Osteocyte (in vitro differentiated cells): Measurements from ENCODE around the gene EAPP. TPM values are rescaled to one million over a fixed set of nuclear protein-coding genes. Genes with fewer than 3 reads are reported as not detected.
A peak's percentile ranks its signal among the peaks of the same experiment; 100 is the strongest.

Experiments used
- DNase-seq: peaks from one replicate; pipeline ENCODE4 v3.0.0; 2021; ENCODE audit warnings: mixed read lengths; ENCODE audit not compliant: unreplicated experiment; ENCODE audit errors: extremely low spot score
- H3K27ac Mint-ChIP-seq: one replicate; pipeline ENCODE4 v1.8.0; 2021; ENCODE audit warnings: mild to moderate bottlenecking, mixed read lengths; ENCODE audit not compliant: unreplicated experiment
- H3K27me3 Mint-ChIP-seq: one replicate; pipeline ENCODE4 v1.8.0; 2021; ENCODE audit warnings: mixed read lengths; ENCODE audit not compliant: unreplicated experiment
- H3K36me3 Mint-ChIP-seq: one replicate; pipeline ENCODE4 v1.8.0; 2021; ENCODE audit warnings: mixed read lengths; ENCODE audit not compliant: unreplicated experiment
- H3K4me1 Mint-ChIP-seq: one replicate; pipeline ENCODE4 v1.8.0; 2021; ENCODE audit warnings: mixed read lengths; ENCODE audit not compliant: unreplicated experiment
- H3K4me3 Mint-ChIP-seq: one replicate; pipeline ENCODE4 v1.8.0; 2021; ENCODE audit warnings: mild to moderate bottlenecking, moderate library complexity, mixed read lengths; ENCODE audit not compliant: unreplicated experiment
- H3K9me3 Mint-ChIP-seq: one replicate; pipeline ENCODE4 v1.8.0; 2021; ENCODE audit warnings: mixed read lengths; ENCODE audit not compliant: unreplicated experiment
- total RNA-seq: library from RNA; stranded (reverse); gene quantifications from 2 replicates; pipeline ENCODE4 v1.2.1, GENCODE V29; 2021
- TF ChIP-seq, protein P1 (sequence below): fragments of 200-600 bp; sonication (generic); IDR thresholded peaks from 2 replicates; pipeline ENCODE4 v1.5.0; 2021; ENCODE audit warnings: antibody characterized with exemption, mild to moderate bottlenecking, moderate library complexity

EAPP gene
- total RNA-seq, 1 donor from 2014 or later, result 42.0 TPM

DNA sequence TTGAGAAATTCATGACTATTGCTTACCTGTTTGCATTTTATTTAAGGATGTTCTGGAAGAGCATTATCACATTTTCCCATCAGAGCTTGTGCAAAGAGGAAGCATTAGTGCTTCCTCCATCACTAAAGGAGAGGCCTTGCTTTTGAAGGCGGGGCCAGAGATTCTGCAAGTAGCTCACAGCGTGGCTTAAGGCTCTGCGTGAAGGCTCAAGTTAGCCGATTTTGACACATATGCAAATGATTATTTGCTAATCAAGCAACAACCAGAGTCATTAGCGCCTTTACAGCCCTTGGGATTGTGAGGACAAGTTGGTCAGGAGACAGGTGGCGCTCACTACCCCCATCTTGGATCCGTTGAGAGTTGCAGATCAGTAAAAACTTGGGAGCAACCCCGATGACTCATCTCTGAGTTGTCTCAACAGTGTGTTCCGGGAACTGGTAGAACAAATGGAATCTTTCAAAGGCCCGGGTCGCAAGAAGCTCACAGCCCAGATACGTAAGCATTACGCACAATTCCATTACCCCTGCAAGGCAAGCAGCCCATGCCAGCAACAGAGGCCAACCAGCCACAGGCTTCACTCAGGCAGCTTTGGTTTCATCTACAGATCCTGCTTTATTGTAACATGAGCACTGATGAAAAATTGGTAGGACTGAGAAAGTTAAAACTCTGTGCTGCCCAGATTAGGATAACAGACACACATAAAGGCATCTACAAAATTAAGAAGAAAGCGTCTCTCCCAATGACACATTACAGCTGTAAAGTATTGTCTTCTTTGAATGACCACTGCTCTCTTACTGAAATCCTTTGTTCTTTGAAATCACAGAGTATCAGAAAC, 42.6 kb downstream of the EAPP start:
- Mint-ChIP-seq H3K27ac (peak overlapping the region; percentile 90), H3K27me3 (no peaks in the 10 kb centered on the region), H3K4me1 (peaks cover 28% of the 10 kb centered on the region), H3K36me3 (no peaks in the 10 kb centered on the region), H3K4me3 (peak overlapping the region; percentile 27), H3K9me3 (no peaks in the 10 kb centered on the region)
- DNase-seq, result peak; percentile 84
- TF ChIP-seq, protein P1, sequence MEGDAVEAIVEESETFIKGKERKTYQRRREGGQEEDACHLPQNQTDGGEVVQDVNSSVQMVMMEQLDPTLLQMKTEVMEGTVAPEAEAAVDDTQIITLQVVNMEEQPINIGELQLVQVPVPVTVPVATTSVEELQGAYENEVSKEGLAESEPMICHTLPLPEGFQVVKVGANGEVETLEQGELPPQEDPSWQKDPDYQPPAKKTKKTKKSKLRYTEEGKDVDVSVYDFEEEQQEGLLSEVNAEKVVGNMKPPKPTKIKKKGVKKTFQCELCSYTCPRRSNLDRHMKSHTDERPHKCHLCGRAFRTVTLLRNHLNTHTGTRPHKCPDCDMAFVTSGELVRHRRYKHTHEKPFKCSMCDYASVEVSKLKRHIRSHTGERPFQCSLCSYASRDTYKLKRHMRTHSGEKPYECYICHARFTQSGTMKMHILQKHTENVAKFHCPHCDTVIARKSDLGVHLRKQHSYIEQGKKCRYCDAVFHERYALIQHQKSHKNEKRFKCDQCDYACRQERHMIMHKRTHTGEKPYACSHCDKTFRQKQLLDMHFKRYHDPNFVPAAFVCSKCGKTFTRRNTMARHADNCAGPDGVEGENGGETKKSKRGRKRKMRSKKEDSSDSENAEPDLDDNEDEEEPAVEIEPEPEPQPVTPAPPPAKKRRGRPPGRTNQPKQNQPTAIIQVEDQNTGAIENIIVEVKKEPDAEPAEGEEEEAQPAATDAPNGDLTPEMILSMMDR, result peak; percentile 31

DNA sequence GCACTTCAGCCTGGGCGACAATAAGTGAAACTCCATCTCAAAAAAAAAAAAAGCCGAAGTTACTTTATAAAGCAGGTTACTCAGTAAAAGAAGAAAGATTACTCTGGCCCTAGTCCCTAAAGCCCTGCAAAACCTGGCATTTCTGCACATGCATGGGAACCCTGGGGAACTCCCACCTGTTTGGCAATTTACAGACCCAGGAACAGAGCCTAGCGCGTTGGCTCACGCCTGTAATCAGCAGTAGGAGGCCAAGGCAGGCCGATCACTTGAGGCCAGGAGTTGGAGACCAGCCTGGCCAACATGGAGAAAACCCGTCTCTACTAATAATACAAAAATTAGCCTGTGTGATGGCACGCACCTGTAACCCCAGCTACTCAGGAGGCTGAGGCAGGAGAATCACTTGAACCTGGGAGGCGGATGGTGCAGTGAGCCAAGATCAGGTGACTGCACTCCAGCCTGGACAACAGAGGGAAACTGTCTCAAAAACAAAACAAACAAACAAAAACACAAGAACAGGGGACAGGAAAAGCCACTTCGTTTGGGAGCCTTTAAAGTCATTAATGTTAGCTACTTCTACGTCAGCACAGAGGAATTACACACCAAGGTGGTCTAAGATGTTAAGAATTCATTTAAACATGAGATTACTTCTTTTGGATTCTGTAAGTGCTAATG, 43.4 kb downstream of the EAPP start:
- Mint-ChIP-seq H3K4me3 (no peak overlapping the region), H3K9me3 (no peaks in the 10 kb centered on the region), H3K36me3 (no peaks in the 10 kb centered on the region), H3K27ac (peak overlapping the region; percentile 90), H3K27me3 (no peaks in the 10 kb centered on the region), H3K4me1 (peaks cover 22% of the 10 kb centered on the region)
- DNase-seq, result no peak
- TF ChIP-seq, protein P1, result no peak

DNA sequence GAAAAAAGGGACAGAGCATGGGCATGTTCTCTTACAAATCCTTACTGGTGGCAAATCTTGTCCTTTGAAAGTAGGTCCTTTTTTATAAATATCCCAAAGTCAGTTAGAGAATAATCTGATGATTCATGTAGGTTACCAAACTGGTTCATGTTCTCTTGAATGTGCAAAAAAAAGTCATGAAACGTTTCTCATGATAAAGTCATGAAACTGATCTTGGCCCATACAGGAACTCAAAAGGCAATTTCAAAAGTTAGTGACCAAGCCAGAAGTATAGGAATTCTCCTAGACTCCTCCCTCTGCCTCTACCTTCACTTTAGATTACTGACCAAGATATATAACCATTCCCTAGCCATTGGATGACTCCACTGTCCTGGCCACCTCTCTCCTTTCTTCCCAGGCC, 50.2 kb downstream of the EAPP start:
- no peak for DNase-seq
- H3K36me3 Mint-ChIP-seq, result no peaks in the 10 kb centered on the region
- H3K27ac Mint-ChIP-seq, result no peak overlapping the region
- no peaks in the 10 kb centered on the region for H3K27me3 Mint-ChIP-seq
- H3K9me3 Mint-ChIP-seq, result no peaks in the 10 kb centered on the region
- no peaks in the 10 kb centered on the region for H3K4me1 Mint-ChIP-seq
- H3K4me3 Mint-ChIP-seq, result no peak overlapping the region
- TF ChIP-seq, protein P1, result no peak

- Mint-ChIP-seq H3K4me1 (no peaks in the 10 kb centered on the region), H3K27ac (no peak overlapping the region), H3K27me3 (no peaks in the 10 kb centered on the region), H3K9me3 (no peaks in the 10 kb centered on the region), H3K36me3 (no peaks in the 10 kb centered on the region), H3K4me3 (no peak overlapping the region)
- TF ChIP-seq, protein P1, result no peak
- no peak for DNase-seq
Measured at GRCh38 chr14:34488528-34488927, 51.0 kb downstream of the EAPP start.

DNA sequence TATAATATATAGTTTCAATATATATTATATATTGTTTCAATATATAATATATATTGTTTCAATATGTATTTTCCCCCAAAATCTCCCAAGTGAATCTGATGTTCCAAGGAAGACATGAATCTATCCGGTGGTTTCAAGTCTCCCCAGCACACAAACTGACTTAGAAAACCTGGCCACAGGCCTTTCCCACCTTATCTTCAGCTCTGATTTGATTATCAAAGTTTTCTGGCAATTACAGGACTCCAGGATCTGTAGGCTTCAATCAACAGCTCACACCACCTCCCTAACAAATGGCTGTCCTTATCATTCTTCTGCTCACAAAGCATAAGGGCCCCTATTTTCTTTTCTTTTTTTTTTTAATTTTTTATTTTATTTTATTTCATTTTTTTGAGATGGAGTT, 54.8 kb downstream of the EAPP start:
- Mint-ChIP-seq H3K4me1 (no peaks in the 10 kb centered on the region), H3K4me3 (no peak overlapping the region), H3K27me3 (no peaks in the 10 kb centered on the region), H3K36me3 (no peaks in the 10 kb centered on the region), H3K9me3 (no peaks in the 10 kb centered on the region), H3K27ac (no peak overlapping the region)
- no peak for DNase-seq
- TF ChIP-seq, protein P1, result no peak
